Measurements from ENCODE around the gene ZSCAN20. TPM values are rescaled to one million over a fixed set of nuclear protein-coding genes. Genes with fewer than 3 reads are reported as not detected.

The ZSCAN20 gene
- total RNA-seq, 4 donors from 2014 or later = 3.7 to 5.7 (median 4.7) TPM

- peaks cover 0 to 22% (median 4%) of the 10 kb centered on the region in 4 donors for H3K4me1 ChIP-seq
- intact Hi-C loops (cut with DNase I; ENCODE audit: low total_unique reads) = loop anchor here (10.0 kb wide), 1 partner anchor 171 kb away; no protein-coding TSS in a partner anchor
- H3K27me3 ChIP-seq = no peaks in the 10 kb centered on the region
- in situ Hi-C loops (cut with MboI; ENCODE audit: low pct_ligation_motif_present in 1 of 4, low pct_unique_long_range_greater_than_20kb in 1 of 4, low sequenced_read_pairs in 3 of 4) = loop anchor here in 3 of 4 donors (10.0 to 25.0 kb wide), 3 partner anchors 103 to 178 kb away; no protein-coding TSS in a partner anchor
- no peak overlapping the region for H3K27ac ChIP-seq
- no peaks in the 10 kb centered on the region for H3K36me3 ChIP-seq
- H3K9me3 ChIP-seq = no peaks in the 10 kb centered on the region
- no peak for DNase-seq
- TF ChIP-seq POLR2AphosphoS5 (IDR thresholded peaks at IDR 0.05) (no peak), EP300 (IDR thresholded peaks at IDR 0.05; ENCODE audit: low read depth) (no peak), CTCF (IDR thresholded peaks at IDR 0.05) (no peak), POLR2A (IDR thresholded peaks at IDR 0.05) (no peak)
- 82 to 96% methylated on average over 2 of the region's 2 CpGs for WGBS, 2 donors (ENCODE audit: low coverage in 1 of 2)
- no peak overlapping the region for H3K4me3 ChIP-seq
These were observed 7.1 kb upstream of the ZSCAN20 start for GRCh38 chr1:33465316-33465715.

GRCh38 chr1:33466159-33466558, 6.3 kb upstream of the ZSCAN20 start:
- Histone ChIP-seq H3K27me3 (no peaks in the 10 kb centered on the region), H3K9me3 (no peaks in the 10 kb centered on the region), H3K4me3 (no peak overlapping the region), H3K36me3 (no peaks in the 10 kb centered on the region), H3K4me1 (peaks cover 0 to 23% (median 2%) of the 10 kb centered on the region in 4 donors), H3K27ac (no peak overlapping the region)
- DNase-seq = peak; percentile 31
- 50 to 63% methylated on average over 2 to 6 of the region's 6 CpGs for WGBS, 2 donors (ENCODE audit: low coverage in 1 of 2)
- TF ChIP-seq EP300 (IDR thresholded peaks at IDR 0.05; ENCODE audit: low read depth) (no peak), POLR2A (IDR thresholded peaks at IDR 0.05) (no peak), POLR2AphosphoS5 (IDR thresholded peaks at IDR 0.05) (no peak), CTCF (IDR thresholded peaks at IDR 0.05) (no peak)
- in situ Hi-C loops (cut with MboI; ENCODE audit: low pct_ligation_motif_present in 1 of 4, low pct_unique_long_range_greater_than_20kb in 1 of 4, low sequenced_read_pairs in 3 of 4) (loop anchor here in 3 of 4 donors (10.0 to 25.0 kb wide), 3 partner anchors 104 to 179 kb away; no protein-coding TSS in a partner anchor), intact Hi-C loops (cut with DNase I; ENCODE audit: low total_unique reads) (loop anchor here (10.0 kb wide), 1 partner anchor 171 kb away; no protein-coding TSS in a partner anchor)

- Histone ChIP-seq H3K36me3 (no peaks in the 10 kb centered on the region), H3K27me3 (no peaks in the 10 kb centered on the region), H3K4me1 (peaks cover 2 to 29% (median 9%) of the 10 kb centered on the region in 4 donors), H3K27ac (no peak overlapping the region), H3K4me3 (no peak overlapping the region), H3K9me3 (no peaks in the 10 kb centered on the region)
- in situ Hi-C loops (cut with MboI; ENCODE audit: low pct_ligation_motif_present in 1 of 4, low pct_unique_long_range_greater_than_20kb in 1 of 4, low sequenced_read_pairs in 3 of 4) = loop anchor here in 3 of 4 donors (10.0 to 25.0 kb wide), 3 partner anchors 106 to 181 kb away; no protein-coding TSS in a partner anchor
- DNase-seq = no peak
- intact Hi-C loops (cut with DNase I; ENCODE audit: low total_unique reads) = loop anchor here (10.0 kb wide), 1 partner anchor 173 kb away; no protein-coding TSS in a partner anchor
- TF ChIP-seq POLR2AphosphoS5 (IDR thresholded peaks at IDR 0.05) (no peak), CTCF (IDR thresholded peaks at IDR 0.05) (no peak), POLR2A (IDR thresholded peaks at IDR 0.05) (no peak), EP300 (IDR thresholded peaks at IDR 0.05; ENCODE audit: low read depth) (no peak)
- 79 to 100% methylated on average over 1 to 4 of the region's 4 CpGs for WGBS, 2 donors (ENCODE audit: low coverage in 1 of 2)
These were observed 4.4 kb upstream of the ZSCAN20 start for GRCh38 chr1:33468011-33468410.

DNA sequence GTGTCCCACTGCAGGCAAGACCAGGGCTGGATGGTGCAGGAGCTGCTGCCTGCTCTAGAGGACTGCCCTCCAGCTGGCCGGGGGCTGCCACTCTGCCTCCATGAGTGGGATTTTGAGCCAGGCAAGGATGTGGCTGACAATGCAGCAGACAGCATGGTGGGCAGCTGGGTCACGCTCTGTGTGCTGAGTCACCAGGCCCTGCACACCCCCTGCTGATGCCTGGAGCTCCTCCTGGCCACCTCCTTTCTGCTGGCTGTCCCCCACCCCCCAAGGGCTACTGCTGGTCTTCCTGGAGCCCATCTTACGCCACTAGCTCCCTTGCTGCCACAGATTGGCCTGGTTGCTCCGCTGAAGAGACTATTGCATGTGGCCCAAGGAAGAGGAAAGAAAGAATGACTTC, 3.9 kb upstream of the ZSCAN20 start:
- intact Hi-C loops (cut with DNase I; ENCODE audit: low total_unique reads) = loop anchor here (10.0 kb wide), 1 partner anchor 174 kb away; no protein-coding TSS in a partner anchor
- H3K27me3 ChIP-seq = no peaks in the 10 kb centered on the region
- no peaks in the 10 kb centered on the region for H3K9me3 ChIP-seq
- in situ Hi-C loops (cut with MboI; ENCODE audit: low pct_ligation_motif_present in 1 of 4, low pct_unique_long_range_greater_than_20kb in 1 of 4, low sequenced_read_pairs in 3 of 4) = loop anchor here in 3 of 4 donors (10.0 to 25.0 kb wide), 3 partner anchors 106 to 181 kb away; no protein-coding TSS in a partner anchor
- 80 to 87% methylated on average over 1 to 4 of the region's 4 CpGs for WGBS, 2 donors (ENCODE audit: low coverage in 1 of 2)
- no peaks in the 10 kb centered on the region for H3K36me3 ChIP-seq
- H3K4me1 ChIP-seq = peaks cover 5 to 33% (median 14%) of the 10 kb centered on the region in 4 donors
- H3K4me3 ChIP-seq = no peak overlapping the region
- TF ChIP-seq POLR2AphosphoS5 (IDR thresholded peaks at IDR 0.05) (no peak), POLR2A (IDR thresholded peaks at IDR 0.05) (no peak), CTCF (IDR thresholded peaks at IDR 0.05) (no peak), EP300 (IDR thresholded peaks at IDR 0.05; ENCODE audit: low read depth) (no peak)
- no peak for DNase-seq
- no peak overlapping the region for H3K27ac ChIP-seq

Measured in transverse colon (tissue), 4 donors.